GM12864 (cell line): ENCODE data around the gene AFDN.

ENCODE experiments used
- DNase-seq: peaks from one replicate; pipeline ENCODE4 v3.0.0-alpha.2; 2011; ENCODE audit warnings: low read depth
- H3K4me3 ChIP-seq: 2 replicates; pipeline ENCODE4 v1.5.1; 2011; ENCODE audit warnings: mild to moderate bottlenecking, low read depth, low read length, control low read depth
- TF ChIP-seq, protein P1 (sequence below): IDR thresholded peaks from 2 replicates; pipeline ENCODE4 v1.5.1; 2011; ENCODE audit warnings: low read depth, mild to moderate bottlenecking, moderate library complexity, low read length, control low read depth, inconsistent platforms; ENCODE audit errors: missing control alignments

AFDN gene

DNA sequence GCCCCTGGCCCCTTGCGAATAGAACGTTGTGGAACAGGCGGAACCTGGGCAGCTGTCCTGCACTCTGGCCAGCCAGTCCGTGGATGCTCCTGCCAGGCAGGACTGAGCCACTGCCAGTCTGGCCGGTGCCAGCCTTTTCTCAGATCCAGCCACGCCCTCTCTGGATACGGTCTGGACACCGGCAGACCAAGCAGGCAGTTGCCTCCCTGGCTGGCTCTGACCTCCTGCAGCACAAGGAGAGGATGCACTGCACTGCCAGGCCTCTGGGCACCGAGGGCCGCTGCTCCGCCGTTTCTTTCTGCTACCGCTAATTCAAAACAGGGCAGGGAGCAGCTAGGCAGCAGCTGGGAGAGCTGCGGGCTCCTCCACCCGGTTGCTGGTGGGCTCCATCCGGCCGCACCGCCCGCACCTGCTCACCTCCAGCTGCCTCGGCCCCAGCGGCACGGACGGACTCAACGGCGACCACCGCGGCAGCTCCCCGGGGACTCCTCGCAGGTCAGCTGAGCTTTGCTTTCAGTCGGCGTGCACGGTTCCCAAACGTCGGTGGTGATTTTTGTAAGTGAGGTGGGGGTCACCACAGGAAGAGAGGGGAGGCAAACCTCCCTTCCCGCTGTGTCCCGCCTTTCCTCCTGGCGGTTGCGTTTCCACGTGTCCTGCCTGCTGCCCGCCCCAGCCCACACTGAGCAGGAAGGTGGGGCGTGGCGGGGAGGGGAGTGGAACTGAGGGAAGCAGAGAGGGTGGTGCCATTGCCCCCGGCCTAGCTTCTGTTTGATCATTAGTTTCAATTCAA, 30.3 kb upstream of the AFDN start:
- no peak for DNase-seq
- H3K4me3 ChIP-seq, result no peak overlapping the region
- TF ChIP-seq, protein P1, sequence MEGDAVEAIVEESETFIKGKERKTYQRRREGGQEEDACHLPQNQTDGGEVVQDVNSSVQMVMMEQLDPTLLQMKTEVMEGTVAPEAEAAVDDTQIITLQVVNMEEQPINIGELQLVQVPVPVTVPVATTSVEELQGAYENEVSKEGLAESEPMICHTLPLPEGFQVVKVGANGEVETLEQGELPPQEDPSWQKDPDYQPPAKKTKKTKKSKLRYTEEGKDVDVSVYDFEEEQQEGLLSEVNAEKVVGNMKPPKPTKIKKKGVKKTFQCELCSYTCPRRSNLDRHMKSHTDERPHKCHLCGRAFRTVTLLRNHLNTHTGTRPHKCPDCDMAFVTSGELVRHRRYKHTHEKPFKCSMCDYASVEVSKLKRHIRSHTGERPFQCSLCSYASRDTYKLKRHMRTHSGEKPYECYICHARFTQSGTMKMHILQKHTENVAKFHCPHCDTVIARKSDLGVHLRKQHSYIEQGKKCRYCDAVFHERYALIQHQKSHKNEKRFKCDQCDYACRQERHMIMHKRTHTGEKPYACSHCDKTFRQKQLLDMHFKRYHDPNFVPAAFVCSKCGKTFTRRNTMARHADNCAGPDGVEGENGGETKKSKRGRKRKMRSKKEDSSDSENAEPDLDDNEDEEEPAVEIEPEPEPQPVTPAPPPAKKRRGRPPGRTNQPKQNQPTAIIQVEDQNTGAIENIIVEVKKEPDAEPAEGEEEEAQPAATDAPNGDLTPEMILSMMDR, result no peak

- no peak for DNase-seq
- TF ChIP-seq, protein P1, result no peak
- no peak overlapping the region for H3K4me3 ChIP-seq
These were observed 29.7 kb upstream of the AFDN start for GRCh38 chr6:167797011-167797471.

GRCh38 chr6:167797476-167798265, 29.0 kb upstream of the AFDN start:
- no peak overlapping the region for H3K4me3 ChIP-seq
- TF ChIP-seq, protein P1, result no peak
- no peak for DNase-seq

DNA sequence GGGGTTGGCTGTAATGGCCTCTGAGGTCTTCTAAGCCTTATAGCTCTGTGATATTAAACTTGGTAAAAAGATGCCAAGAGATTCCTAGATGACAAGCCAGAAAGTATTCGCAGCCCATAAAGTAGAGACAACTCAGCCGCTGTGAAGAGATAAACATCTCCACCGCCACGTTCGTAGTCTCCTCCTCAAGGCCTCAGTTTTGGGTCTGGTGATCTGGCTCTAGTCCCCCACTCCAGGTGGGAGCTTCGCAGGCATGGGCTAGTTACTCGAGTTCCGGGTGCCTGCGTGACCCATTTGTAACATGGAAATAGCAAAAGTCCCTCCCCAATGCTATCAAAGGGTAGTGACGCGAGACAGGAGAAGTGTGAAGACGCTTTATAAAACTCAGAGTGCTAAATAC, 28.3 kb upstream of the AFDN start:
- no peak for DNase-seq
- no peak overlapping the region for H3K4me3 ChIP-seq
- TF ChIP-seq, protein P1, result no peak

DNA sequence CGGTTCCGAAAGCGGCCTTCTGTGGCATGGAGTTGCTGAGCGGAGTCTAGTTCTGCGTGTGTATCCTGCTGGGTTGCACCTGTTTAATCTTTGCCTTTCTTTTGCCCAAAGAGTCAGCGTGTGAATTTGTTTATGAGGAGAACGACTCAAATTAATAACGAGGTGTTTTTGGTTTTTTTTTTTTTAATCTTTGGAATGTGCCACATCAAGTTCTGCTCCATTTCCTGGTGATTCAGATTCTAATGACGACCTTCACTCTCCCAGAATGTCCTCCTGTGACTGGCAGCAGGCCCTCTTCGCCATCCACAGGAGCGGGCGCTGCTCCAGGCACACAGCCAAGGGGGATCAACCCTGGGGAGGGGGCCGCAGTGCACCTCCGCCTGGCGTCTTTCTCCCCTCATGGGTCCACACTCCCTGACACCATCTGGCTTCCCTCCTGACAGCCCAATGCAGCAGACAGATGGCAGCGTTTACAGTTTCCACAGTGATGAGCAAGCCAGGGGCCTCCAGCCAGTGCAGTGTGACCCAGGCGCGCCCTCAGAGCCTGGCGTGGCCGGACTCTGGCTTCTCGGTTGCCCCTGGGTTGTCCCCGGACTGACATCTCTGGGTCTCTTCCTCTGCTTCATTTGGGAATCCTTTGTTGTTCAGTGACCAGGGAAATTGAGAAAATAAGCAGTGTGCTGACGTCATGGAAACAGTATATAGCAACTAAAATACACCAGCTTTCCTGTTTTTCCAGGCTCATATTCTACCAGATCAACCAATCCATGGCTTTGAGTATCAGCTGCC, 27.5 kb upstream of the AFDN start:
- DNase-seq, result no peak
- TF ChIP-seq, protein P1, result no peak
- H3K4me3 ChIP-seq, result no peak overlapping the region

DNA sequence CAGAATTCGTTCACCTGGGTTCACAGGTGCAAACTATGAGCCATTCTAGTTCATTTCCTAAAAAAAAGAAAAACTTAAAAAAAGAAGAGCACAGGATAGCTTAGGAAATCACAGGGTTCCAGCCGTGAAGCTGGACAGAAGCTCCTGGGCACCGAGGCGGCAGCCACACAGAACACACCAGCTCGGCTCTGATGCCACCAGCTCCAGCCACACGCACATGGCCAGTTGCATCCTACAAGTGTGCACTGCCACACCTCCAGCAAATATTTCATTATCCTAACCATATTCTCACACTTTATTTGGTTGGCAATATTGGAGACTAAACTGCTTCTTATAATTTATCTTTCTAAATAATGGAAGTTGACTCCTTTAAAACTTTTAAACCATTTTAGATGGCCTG, 26.2 kb upstream of the AFDN start:
- DNase-seq, result no peak
- TF ChIP-seq, protein P1, result no peak
- H3K4me3 ChIP-seq, result no peak overlapping the region
